A673 (cell line): ENCODE data around the gene UBE2L3. TPM values are rescaled to one million over a fixed set of nuclear protein-coding genes. Genes with fewer than 3 reads are reported as not detected.

Experiments
- BruUV-seq: library from RNA; stranded (reverse); fragments of 400-500 nt; replicated peaks from 2 replicates; lab custom pipeline; 2021; lab: Mats Ljungman, UMichigan
- CTCF ChIA-PET: fragments of 300-600 bp; sonication (Branson Sonifier 250); formaldehyde crosslinking; loops from one replicate; lab custom pipeline; 2022; ENCODE audit warnings: antibody characterized with exemption; lab: Charles Lee
- POLR2A ChIA-PET: fragments of 300-600 bp; sonication (Branson Sonifier 250); formaldehyde crosslinking; loops from one replicate; lab custom pipeline; 2022; ENCODE audit warnings: antibody characterized with exemption; ENCODE audit not compliant: low non-redundant PET; lab: Charles Lee
- DNase-seq: peaks from one replicate; pipeline ENCODE4 v3.0.0-alpha.2; 2015; ENCODE audit warnings: low spot score
- H3K27ac ChIP-seq: fragments of 200-600 bp; sonication (generic); 2 replicates; pipeline ENCODE4 v1.5.1; 2016; ENCODE audit warnings: mixed run types, low read depth, mild to moderate bottlenecking, mixed read lengths, antibody characterized with exemption, low read length; ENCODE audit not compliant: poor library complexity, severe bottlenecking
- H3K27me3 ChIP-seq: fragments of 200-600 bp; sonication (generic); replicated peaks from 2 replicates; pipeline ENCODE4 v1.6.1; 2017; ENCODE audit warnings: mixed run types, low read depth, mild to moderate bottlenecking, mixed read lengths, antibody characterized with exemption, low read length; ENCODE audit not compliant: insufficient read depth, poor library complexity
- H3K36me3 ChIP-seq: fragments of 200-600 bp; sonication (generic); 2 replicates; pipeline ENCODE4 v1.6.1; 2016; ENCODE audit warnings: mixed run types, mild to moderate bottlenecking, mixed read lengths, antibody characterized with exemption, low read length; ENCODE audit not compliant: insufficient read depth, poor library complexity, severe bottlenecking
- H3K4me1 ChIP-seq: fragments of 200-600 bp; sonication (generic); 2 replicates; pipeline ENCODE4 v1.6.1; 2017; ENCODE audit warnings: mixed run types, mild to moderate bottlenecking, mixed read lengths, antibody characterized with exemption, low read length; ENCODE audit not compliant: insufficient read depth, poor library complexity, severe bottlenecking
- H3K4me3 ChIP-seq: fragments of 200-600 bp; sonication (generic); 2 replicates; pipeline ENCODE4 v1.5.1; 2016; ENCODE audit warnings: low read depth, mixed run types, mild to moderate bottlenecking, mixed read lengths, low read length; ENCODE audit not compliant: poor library complexity, severe bottlenecking
- H3K9me3 ChIP-seq: fragments of 200-600 bp; sonication (generic); 2 replicates; pipeline ENCODE4 v1.6.1; 2016; ENCODE audit warnings: mixed run types, low read depth, mild to moderate bottlenecking, mixed read lengths, antibody characterized with exemption, low read length; ENCODE audit not compliant: poor library complexity, severe bottlenecking
- CTCF ChIP-seq: fragments of 300-800, 200-600 bp; sonication (generic); conservative IDR thresholded peaks from 2 replicates; pipeline ENCODE4 v1.5.1; 2017; ENCODE audit warnings: low read depth, mild to moderate bottlenecking, antibody characterized with exemption, low read length, moderate library complexity, mixed read lengths
- EZH2 ChIP-seq: fragments of 200-600 bp; sonication (generic); IDR thresholded peaks from 2 replicates; pipeline ENCODE4 v1.6.1; 2017; ENCODE audit warnings: borderline replicate concordance, low read depth, mild to moderate bottlenecking, mixed read lengths, antibody characterized with exemption, low read length; ENCODE audit not compliant: poor library complexity, severe bottlenecking
- intact Hi-C: fragments of 100-400 bp; cut with micrococcal nuclease; formaldehyde crosslinking; loops from one replicate; pipeline ENCODE4 v1.10.0; 2022; ENCODE audit not compliant: unreplicated experiment
- total RNA-seq: library from RNA; stranded (reverse); gene quantifications from 2 replicates; pipeline ENCODE4 v1.2.3, GENCODE V29; 2021

The UBE2L3 gene
- total RNA-seq, 1 experiment from 2014 or later = 118 TPM

- Histone ChIP-seq H3K27me3 (no peaks in the 10 kb centered on the region), H3K4me1 (peaks cover 15% of the 10 kb centered on the region), H3K9me3 (no peaks in the 10 kb centered on the region), H3K4me3 (peak overlapping the region; percentile 60), H3K36me3 (peaks cover 7% of the 10 kb centered on the region), H3K27ac (peak overlapping the region; percentile 67)
- CTCF ChIA-PET = interaction anchor here (1.0 to 1.4 kb wide), 3 partner anchors 14 to 18 kb away, joined by 3 to 9 read pairs (median 4); partner anchors contain the start of gene SDF2L1
- TF ChIP-seq EZH2 (no peak), CTCF (no peak)
- DNase-seq = no peak
- BruUV-seq = no TSS peak
- intact Hi-C loops = loop anchor here (5.0 kb wide), 1 partner anchor 41 kb away; no protein-coding TSS in a partner anchor
- POLR2A ChIA-PET = no interaction called here
Measured at GRCh38 chr22:21628386-21629254, 61.1 kb downstream of the UBE2L3 start.

- CTCF ChIA-PET = interaction anchor here (0.7 to 1.4 kb wide), 4 partner anchors 13 to 47 kb away, joined by 3 to 9 read pairs (median 4); partner anchors contain the start of gene SDF2L1
- TF ChIP-seq CTCF = peak; percentile 66
- no peak for TF ChIP-seq EZH2
- DNase-seq = peak; percentile 94
- Histone ChIP-seq H3K4me3 (peak within 1 kb of the TSS; percentile 60), H3K4me1 (peaks cover 9% of the 10 kb centered on the region), H3K9me3 (no peaks in the 10 kb centered on the region), H3K27me3 (no peaks in the 10 kb centered on the region), H3K27ac (peak within 1 kb of the TSS; percentile 67), H3K36me3 (peaks cover 7% of the 10 kb centered on the region)
- intact Hi-C loops = loop anchor here (5.0 kb wide), 1 partner anchor 42 kb away; no protein-coding TSS in a partner anchor
- POLR2A ChIA-PET = no interaction called here
- TSS peak; percentile 46 for BruUV-seq
Measured at GRCh38 chr22:21629255-21630149, 62.0 kb downstream of the UBE2L3 start, which contains the start of gene YDJC. Gene YDJC (minus strand): TSS chr22:21630022. CDS start chr22:21630014, 8 bp downstream.

- Histone ChIP-seq H3K36me3 (peaks cover 7% of the 10 kb centered on the region), H3K4me1 (peaks cover 9% of the 10 kb centered on the region), H3K27ac (no peak overlapping the region), H3K27me3 (no peaks in the 10 kb centered on the region), H3K9me3 (no peaks in the 10 kb centered on the region), H3K4me3 (no peak overlapping the region)
- ChIA-PET CTCF (no interaction called here), POLR2A (interaction anchor here (0.5 kb wide), 1 partner anchor 988 kb away, joined by 10 read pairs; no protein-coding TSS in a partner anchor)
- intact Hi-C loops = no loop called here
- TF ChIP-seq CTCF (no peak), EZH2 (no peak)
- no peak for DNase-seq
- BruUV-seq = no TSS peak
Measured at GRCh38 chr22:21631025-21631424, 63.5 kb downstream of the UBE2L3 start.
